Measurements from ENCODE around the gene ARID1B. TPM values are rescaled to one million over a fixed set of nuclear protein-coding genes. Genes with fewer than 3 reads are reported as not detected.

The ARID1B gene
- total and polyA plus RNA-seq, 4 donors, result 49.8 to 90.9 (median 59.0) TPM

- H3K4me3 ChIP-seq (ENCODE audit: low read depth, low read length), result no peak overlapping the region
- WGBS (ENCODE audit: insufficient coverage), result no CpG with 5 or more reads among the region's 3 CpGs
- H3K4me1 ChIP-seq (ENCODE audit: control insufficient read depth, insufficient read depth, low read length), result peaks cover 24% of the 10 kb centered on the region
- H3K27me3 ChIP-seq (ENCODE audit: control insufficient read depth, insufficient read depth, low read length), result no peaks in the 10 kb centered on the region
- H3K9me3 ChIP-seq (ENCODE audit: control insufficient read depth, insufficient read depth, low read length), result no peaks in the 10 kb centered on the region
- peaks cover 9% of the 10 kb centered on the region for H3K36me3 ChIP-seq (ENCODE audit: control insufficient read depth, insufficient read depth, low read length)
- peak in 2 of 6 donors; percentile 57 to 74 for DNase-seq (ENCODE audit: low read depth in 4 of 6, low spot score in 6 of 6)
- no peak overlapping the region for H3K27ac ChIP-seq (ENCODE audit: low read depth, low read length)
Measured at GRCh38 chr6:157169226-157169625, 392.0 kb downstream of the ARID1B start.

- Histone ChIP-seq H3K27me3 (ENCODE audit: control insufficient read depth, insufficient read depth, low read length) (no peaks in the 10 kb centered on the region), H3K27ac (ENCODE audit: low read depth, low read length) (no peak overlapping the region), H3K4me3 (ENCODE audit: low read depth, low read length) (no peak overlapping the region), H3K4me1 (ENCODE audit: control insufficient read depth, insufficient read depth, low read length) (peaks cover 24% of the 10 kb centered on the region), H3K36me3 (ENCODE audit: control insufficient read depth, insufficient read depth, low read length) (peaks cover 9% of the 10 kb centered on the region), H3K9me3 (ENCODE audit: control insufficient read depth, insufficient read depth, low read length) (no peaks in the 10 kb centered on the region)
- DNase-seq (ENCODE audit: low read depth in 4 of 6, low spot score in 6 of 6), result peak in 1 of 6 donors; percentile 86
- 58% methylated on average over 4 of the region's 5 CpGs for WGBS (ENCODE audit: insufficient coverage)
Measured at GRCh38 chr6:157169656-157170055, 392.5 kb downstream of the ARID1B start.

- peaks cover 9% of the 10 kb centered on the region for H3K36me3 ChIP-seq (ENCODE audit: control insufficient read depth, insufficient read depth, low read length)
- DNase-seq (ENCODE audit: low read depth in 4 of 6, low spot score in 6 of 6), result no peak
- peaks cover 24% of the 10 kb centered on the region for H3K4me1 ChIP-seq (ENCODE audit: control insufficient read depth, insufficient read depth, low read length)
- H3K9me3 ChIP-seq (ENCODE audit: control insufficient read depth, insufficient read depth, low read length), result no peaks in the 10 kb centered on the region
- WGBS (ENCODE audit: insufficient coverage), result 95% methylated on average over 7 of the region's 9 CpGs
- no peaks in the 10 kb centered on the region for H3K27me3 ChIP-seq (ENCODE audit: control insufficient read depth, insufficient read depth, low read length)
- H3K4me3 ChIP-seq (ENCODE audit: low read depth, low read length), result no peak overlapping the region
- H3K27ac ChIP-seq (ENCODE audit: low read depth, low read length), result no peak overlapping the region
Measured at GRCh38 chr6:157170535-157170934, 393.4 kb downstream of the ARID1B start.

- H3K27me3 ChIP-seq (ENCODE audit: control insufficient read depth, insufficient read depth, low read length), result no peaks in the 10 kb centered on the region
- peaks cover 9% of the 10 kb centered on the region for H3K36me3 ChIP-seq (ENCODE audit: control insufficient read depth, insufficient read depth, low read length)
- DNase-seq (ENCODE audit: low read depth in 4 of 6, low spot score in 6 of 6), result peak in 1 of 6 donors; percentile 69
- H3K4me1 ChIP-seq (ENCODE audit: control insufficient read depth, insufficient read depth, low read length), result peaks cover 24% of the 10 kb centered on the region
- H3K9me3 ChIP-seq (ENCODE audit: control insufficient read depth, insufficient read depth, low read length), result no peaks in the 10 kb centered on the region
- H3K27ac ChIP-seq (ENCODE audit: low read depth, low read length), result no peak overlapping the region
- WGBS (ENCODE audit: insufficient coverage), result 17% methylated on average over 1 of the region's 7 CpGs
- no peak overlapping the region for H3K4me3 ChIP-seq (ENCODE audit: low read depth, low read length)
Measured at GRCh38 chr6:157171801-157172200, 394.6 kb downstream of the ARID1B start.

GRCh38 chr6:157172231-157172701, 395.1 kb downstream of the ARID1B start:
- Histone ChIP-seq H3K9me3 (ENCODE audit: control insufficient read depth, insufficient read depth, low read length) (no peaks in the 10 kb centered on the region), H3K4me1 (ENCODE audit: control insufficient read depth, insufficient read depth, low read length) (peaks cover 24% of the 10 kb centered on the region), H3K4me3 (ENCODE audit: low read depth, low read length) (no peak overlapping the region), H3K36me3 (ENCODE audit: control insufficient read depth, insufficient read depth, low read length) (peaks cover 5% of the 10 kb centered on the region), H3K27me3 (ENCODE audit: control insufficient read depth, insufficient read depth, low read length) (no peaks in the 10 kb centered on the region), H3K27ac (ENCODE audit: low read depth, low read length) (no peak overlapping the region)
- no CpG with 5 or more reads among the region's 8 CpGs for WGBS (ENCODE audit: insufficient coverage)
- peak in 1 of 6 donors; percentile 85 for DNase-seq (ENCODE audit: low read depth in 4 of 6, low spot score in 6 of 6)

- Histone ChIP-seq H3K27ac (ENCODE audit: low read depth, low read length) (no peak overlapping the region), H3K9me3 (ENCODE audit: control insufficient read depth, insufficient read depth, low read length) (no peaks in the 10 kb centered on the region), H3K27me3 (ENCODE audit: control insufficient read depth, insufficient read depth, low read length) (no peaks in the 10 kb centered on the region), H3K36me3 (ENCODE audit: control insufficient read depth, insufficient read depth, low read length) (peaks cover 5% of the 10 kb centered on the region), H3K4me3 (ENCODE audit: low read depth, low read length) (no peak overlapping the region), H3K4me1 (ENCODE audit: control insufficient read depth, insufficient read depth, low read length) (peaks cover 21% of the 10 kb centered on the region)
- WGBS (ENCODE audit: insufficient coverage), result 40% methylated on average over 2 of the region's 5 CpGs
- peak in 1 of 6 donors; percentile 87 for DNase-seq (ENCODE audit: low read depth in 4 of 6, low spot score in 6 of 6)
Measured at GRCh38 chr6:157172830-157173536, 395.8 kb downstream of the ARID1B start.

- H3K36me3 ChIP-seq (ENCODE audit: control insufficient read depth, insufficient read depth, low read length), result peaks cover 5% of the 10 kb centered on the region
- H3K27ac ChIP-seq (ENCODE audit: low read depth, low read length), result no peak overlapping the region
- H3K27me3 ChIP-seq (ENCODE audit: control insufficient read depth, insufficient read depth, low read length), result no peaks in the 10 kb centered on the region
- no peak for DNase-seq (ENCODE audit: low read depth in 4 of 6, low spot score in 6 of 6)
- peaks cover 19% of the 10 kb centered on the region for H3K4me1 ChIP-seq (ENCODE audit: control insufficient read depth, insufficient read depth, low read length)
- WGBS (ENCODE audit: insufficient coverage), result 93% methylated on average over 7 of the region's 8 CpGs
- no peak overlapping the region for H3K4me3 ChIP-seq (ENCODE audit: low read depth, low read length)
- no peaks in the 10 kb centered on the region for H3K9me3 ChIP-seq (ENCODE audit: control insufficient read depth, insufficient read depth, low read length)
Measured at GRCh38 chr6:157173776-157174175, 396.6 kb downstream of the ARID1B start.

GRCh38 chr6:157174731-157175130, 397.6 kb downstream of the ARID1B start:
- H3K27me3 ChIP-seq (ENCODE audit: control insufficient read depth, insufficient read depth, low read length), result no peaks in the 10 kb centered on the region
- DNase-seq (ENCODE audit: low read depth in 4 of 6, low spot score in 6 of 6), result no peak
- peaks cover 15% of the 10 kb centered on the region for H3K4me1 ChIP-seq (ENCODE audit: control insufficient read depth, insufficient read depth, low read length)
- H3K36me3 ChIP-seq (ENCODE audit: control insufficient read depth, insufficient read depth, low read length), result peaks cover 5% of the 10 kb centered on the region
- no peak overlapping the region for H3K27ac ChIP-seq (ENCODE audit: low read depth, low read length)
- no peaks in the 10 kb centered on the region for H3K9me3 ChIP-seq (ENCODE audit: control insufficient read depth, insufficient read depth, low read length)
- no peak overlapping the region for H3K4me3 ChIP-seq (ENCODE audit: low read depth, low read length)

GRCh38 chr6:157177731-157178336, 400.7 kb downstream of the ARID1B start:
- WGBS (ENCODE audit: insufficient coverage), result 75% methylated on average over 10 of the region's 15 CpGs
- no peak for DNase-seq (ENCODE audit: low read depth in 4 of 6, low spot score in 6 of 6)
- Histone ChIP-seq H3K27ac (ENCODE audit: low read depth, low read length) (no peak overlapping the region), H3K36me3 (ENCODE audit: control insufficient read depth, insufficient read depth, low read length) (peaks cover 22% of the 10 kb centered on the region), H3K4me3 (ENCODE audit: low read depth, low read length) (no peak overlapping the region), H3K27me3 (ENCODE audit: control insufficient read depth, insufficient read depth, low read length) (no peaks in the 10 kb centered on the region), H3K4me1 (ENCODE audit: control insufficient read depth, insufficient read depth, low read length) (peaks cover 5% of the 10 kb centered on the region), H3K9me3 (ENCODE audit: control insufficient read depth, insufficient read depth, low read length) (no peaks in the 10 kb centered on the region)

- no peak for DNase-seq (ENCODE audit: low read depth in 4 of 6, low spot score in 6 of 6)
- peaks cover 15% of the 10 kb centered on the region for H3K4me1 ChIP-seq (ENCODE audit: control insufficient read depth, insufficient read depth, low read length)
- H3K27me3 ChIP-seq (ENCODE audit: control insufficient read depth, insufficient read depth, low read length), result no peaks in the 10 kb centered on the region
- H3K4me3 ChIP-seq (ENCODE audit: low read depth, low read length), result no peak overlapping the region
- no peaks in the 10 kb centered on the region for H3K9me3 ChIP-seq (ENCODE audit: control insufficient read depth, insufficient read depth, low read length)
- H3K27ac ChIP-seq (ENCODE audit: low read depth, low read length), result no peak overlapping the region
- peaks cover 41% of the 10 kb centered on the region for H3K36me3 ChIP-seq (ENCODE audit: control insufficient read depth, insufficient read depth, low read length)
- 100% methylated on average over 5 of the region's 5 CpGs for WGBS (ENCODE audit: insufficient coverage)
Measured at GRCh38 chr6:157181649-157182048, 404.5 kb downstream of the ARID1B start.
